Kidney epithelial cell (primary cell): ENCODE measurements around the gene MAML2. TPM values are rescaled to one million over a fixed set of nuclear protein-coding genes. Genes with fewer than 3 reads are reported as not detected.

Experiments used
- DNase-seq: peaks from one replicate; pipeline ENCODE4 v3.0.0-alpha.2; 2010; ENCODE audit warnings: low read depth
- H3K27me3 ChIP-seq: 2 replicates; pipeline ENCODE4 v1.6.0; 2011; ENCODE audit warnings: low read length; ENCODE audit not compliant: control insufficient read depth, insufficient read depth
- H3K36me3 ChIP-seq: 2 replicates; pipeline ENCODE4 v1.5.1; 2011; ENCODE audit warnings: low read length; ENCODE audit not compliant: control insufficient read depth, insufficient read depth
- H3K4me3 ChIP-seq: 2 replicates; pipeline ENCODE4 v1.5.1; 2011; ENCODE audit warnings: low read depth, mild to moderate bottlenecking, control low read depth, low read length
- CTCF ChIP-seq: IDR thresholded peaks from 2 replicates; pipeline ENCODE4 v1.5.1; 2011; ENCODE audit warnings: mild to moderate bottlenecking, moderate library complexity, low read length, control low read depth, inconsistent platforms; ENCODE audit not compliant: insufficient read depth, poor library complexity, severe bottlenecking
- total RNA-seq: library from RNA; depleted of rRNA; stranded (reverse); fragments of >200 nt; gene quantifications from 2 replicates; pipeline ENCODE4 v1.2.3, GENCODE V29; 2015

MAML2 gene
- total RNA-seq, 1 donor from 2014 or later, result 12.3 TPM

GRCh38 chr11:96023275-96023674 is 319.7 kb downstream of the MAML2 start:
- Histone ChIP-seq H3K27me3 (no peaks in the 10 kb centered on the region), H3K4me3 (no peak overlapping the region), H3K36me3 (no peaks in the 10 kb centered on the region)
- TF ChIP-seq CTCF, result no peak
- no peak for DNase-seq

GRCh38 chr11:96021901-96022650 is 320.9 kb downstream of the MAML2 start:
- H3K36me3 ChIP-seq, result no peaks in the 10 kb centered on the region
- no peak for DNase-seq
- H3K27me3 ChIP-seq, result no peaks in the 10 kb centered on the region
- TF ChIP-seq CTCF, result no peak
- no peak overlapping the region for H3K4me3 ChIP-seq

- no peaks in the 10 kb centered on the region for H3K27me3 ChIP-seq
- DNase-seq, result no peak
- TF ChIP-seq CTCF, result no peak
- no peak overlapping the region for H3K4me3 ChIP-seq
- no peaks in the 10 kb centered on the region for H3K36me3 ChIP-seq
Measured at GRCh38 chr11:96019810-96020747, 322.9 kb downstream of the MAML2 start.

GRCh38 chr11:96019281-96019680 is 323.7 kb downstream of the MAML2 start:
- Histone ChIP-seq H3K27me3 (no peaks in the 10 kb centered on the region), H3K4me3 (no peak overlapping the region), H3K36me3 (no peaks in the 10 kb centered on the region)
- TF ChIP-seq CTCF, result no peak
- no peak for DNase-seq

GRCh38 chr11:96017856-96018255 is 325.1 kb downstream of the MAML2 start:
- Histone ChIP-seq H3K36me3 (no peaks in the 10 kb centered on the region), H3K27me3 (no peaks in the 10 kb centered on the region), H3K4me3 (no peak overlapping the region)
- TF ChIP-seq CTCF, result no peak
- DNase-seq, result no peak
